Transverse colon (tissue), 4 donors: ENCODE data around the gene MED26. TPM values are rescaled to one million over a fixed set of nuclear protein-coding genes. Genes with fewer than 3 reads are reported as not detected.
A peak's percentile ranks its signal among the peaks of the same experiment; 100 is the strongest.
"Not testable (repeated sequence)": the region's sequence is repeated elsewhere in the genome, so short reads cannot be mapped to it uniquely, and the experiment has no call there.

ENCODE experiments used
- DNase-seq: peaks from one replicate; pipeline ENCODE4 v3.0.0-alpha.2; 2019
- H3K27ac ChIP-seq, 4 donors: fragments of 200-600 bp; sonication (generic); 2 replicates each; pipeline ENCODE4 v1.5.1; 2016 to 2018; ENCODE audit warnings: inconsistent platforms in 4 of 4
- H3K27me3 ChIP-seq: fragments of 200-600 bp; sonication (generic); 2 replicates; pipeline ENCODE4 v1.5.1; 2017; ENCODE audit warnings: inconsistent platforms
- H3K36me3 ChIP-seq, 4 donors: fragments of 200-600 bp; sonication (generic); 2 replicates each; pipeline ENCODE4 v1.5.1; 2017 to 2019; ENCODE audit warnings: inconsistent platforms in 4 of 4
- H3K4me1 ChIP-seq, 4 donors: fragments of 200-600 bp; sonication (generic); 2 replicates each; pipeline ENCODE4 v1.5.1; 2017 to 2020; ENCODE audit warnings: inconsistent platforms in 4 of 4
- H3K4me3 ChIP-seq, 4 donors: fragments of 200-600 bp; sonication (generic); 1 replicate in 1 of 4; 2 replicates in 3 of 4; pipeline versions ENCODE4 v1.5.1 to v1.6.1; 2017 to 2019; ENCODE audit warnings: inconsistent platforms in 4 of 4
- H3K9me3 ChIP-seq, 2 donors: fragments of 200-600 bp; sonication (generic); 2 replicates each; pipeline ENCODE4 v1.5.1; 2017 to 2019; ENCODE audit warnings: inconsistent platforms in 2 of 2
- CTCF ChIP-seq, 5 experiments: fragments of 200-600 bp in 3 of 5; fragments of 450-650 bp in 2 of 5; sonication (generic) in 3 of 5; IDR thresholded peaks; 1 replicate in 2 of 5; 2 replicates in 3 of 5; pipeline ENCODE4 v1.5.1; 2016 to 2017; ENCODE audit warnings: antibody characterized with exemption in 5 of 5, inconsistent platforms in 3 of 5, mild to moderate bottlenecking in 2 of 5, moderate library complexity in 1 of 5
- EP300 ChIP-seq: sonication (generic); formaldehyde crosslinking; IDR thresholded peaks from one replicate; pipeline ENCODE4 v1.6.1; 2017; ENCODE audit warnings: antibody characterized with exemption, low read depth
- POLR2A ChIP-seq: fragments of 450-650 bp; IDR thresholded peaks from one replicate; pipeline ENCODE4 v1.6.1; 2016; ENCODE audit warnings: antibody characterized with exemption, mild to moderate bottlenecking, moderate library complexity
- POLR2AphosphoS5 ChIP-seq, 3 donors: sonication (generic); formaldehyde crosslinking; IDR thresholded peaks; one replicate each; pipeline ENCODE4 v1.6.1; 2016; ENCODE audit warnings: antibody characterized with exemption in 3 of 3
- WGBS, 2 donors: methylation state at CpG; one replicate each; pipeline ENCODE4 v1.1.5; 2018; ENCODE audit warnings: low coverage in 1 of 2; 5-methylcytosine and 5-hydroxymethylcytosine counted together
- in situ Hi-C, 4 donors: fragments of 200-750 bp; cut with MboI; loops; one replicate each; pipeline versions ENCODE4 v1.15.0 to v1.15.1; 2017; ENCODE audit warnings: low sequenced_read_pairs in 3 of 4, low pct_ligation_motif_present in 1 of 4, low pct_unique_long_range_greater_than_20kb in 1 of 4
- intact Hi-C: fragments of 100-400 bp; cut with DNase I; formaldehyde crosslinking; loops from one replicate; pipeline ENCODE4 v1.15.1; 2023; ENCODE audit warnings: low total_unique reads
- total RNA-seq, 4 donors: library from RNA; depleted of rRNA; stranded (reverse); fragments of >200 nt; gene quantifications; one replicate each; pipeline ENCODE4 v1.1.0, GENCODE V29; 2016

MED26 gene
- 10 to 100 TPM in 2 of 4 donors, 1 to 10 TPM in 2; 7.8 to 15.0 (median 9.5) TPM for total RNA-seq

- Histone ChIP-seq H3K27ac (peak within 1 kb of the TSS; percentile 93 to 100 (median 96)), H3K4me1 (peaks cover 20 to 33% (median 27%) of the 10 kb centered on the region in 4 donors), H3K36me3 (peaks cover 0 to 11% (median 3%) of the 10 kb centered on the region in 4 donors), H3K27me3 (no peaks in the 10 kb centered on the region), H3K9me3 (no peaks in the 10 kb centered on the region), H3K4me3 (peak within 1 kb of the TSS; percentile 86 to 100 (median 99))
- intact Hi-C loops = loop anchor here (10.0 kb wide), 1 partner anchor 54 kb away; the partner anchor contains the start of gene SLC35E1
- in situ Hi-C loops = no loop called here
- DNase-seq = peak; percentile 97
- WGBS, 2 donors = 0% methylated on average over 35 of the region's 98 CpGs; no CpG with 5 or more reads in 1 of the 2 donors
- TF ChIP-seq POLR2A (peak; percentile 86), EP300 (no peak), CTCF (IDR thresholded peaks at IDR 0.05) (peak in 1 of 5 experiments; percentile 14), POLR2AphosphoS5 (IDR thresholded peaks at IDR 0.05) (peak; percentile 94 to 95 (median 94))
Observed at GRCh38 chr19:16628183-16628983, at the start of gene MED26. TSS of gene MED26 (minus strand) at chr19:16628204. CDS start at chr19:16627943, 261 bp downstream.

- intact Hi-C loops = no loop called here
- TF ChIP-seq POLR2AphosphoS5 (IDR thresholded peaks at IDR 0.05) = no peak
- Histone ChIP-seq H3K4me1 (no peaks in the 10 kb centered on the region), H3K36me3 (peaks cover 0 to 9% (median 4%) of the 10 kb centered on the region in 4 donors), H3K27me3 (no peaks in the 10 kb centered on the region), H3K4me3 (no peak overlapping the region), H3K27ac (no peak overlapping the region), H3K9me3 (peaks cover 0 to 5% of the 10 kb centered on the region in 2 donors)
- in situ Hi-C loops = no loop called here
- DNase-seq = no peak
Observed at GRCh38 chr19:16677055-16677454, 49.1 kb upstream of the MED26 start.

GRCh38 chr19:16676101-16676798 is 48.2 kb upstream of the MED26 start:
- Histone ChIP-seq H3K4me3 (no peak overlapping the region), H3K27ac (no peak overlapping the region), H3K4me1 (peaks cover 0 to 6% (median 0%) of the 10 kb centered on the region in 4 donors), H3K27me3 (no peaks in the 10 kb centered on the region), H3K9me3 (peaks cover 0 to 5% of the 10 kb centered on the region in 2 donors), H3K36me3 (peaks cover 0 to 8% (median 4%) of the 10 kb centered on the region in 4 donors)
- intact Hi-C loops (no loop called here), in situ Hi-C loops (no loop called here)
- no peak for DNase-seq
- 86 to 91% methylated on average over 7 to 15 of the region's 15 CpGs for WGBS, 2 donors
- no peak for TF ChIP-seq POLR2A
- no peak for TF ChIP-seq CTCF (IDR thresholded peaks at IDR 0.05)
- no peak for TF ChIP-seq POLR2AphosphoS5 (IDR thresholded peaks at IDR 0.05)
- TF ChIP-seq EP300 = no peak

GRCh38 chr19:16673839-16674238 is 45.8 kb upstream of the MED26 start:
- DNase-seq, intact Hi-C loops, H3K36me3 ChIP-seq, H3K9me3 ChIP-seq, H3K4me1 ChIP-seq, H3K27me3 ChIP-seq, in situ Hi-C loops, H3K27ac ChIP-seq, H3K4me3 ChIP-seq: not testable (repeated sequence)
- WGBS, 2 donors = 91% methylated on average over 4 of the region's 4 CpGs; no CpG with 5 or more reads in 1 of the 2 donors

- intact Hi-C loops = no loop called here
- H3K27ac ChIP-seq = no peak overlapping the region
- no peak for TF ChIP-seq POLR2AphosphoS5 (IDR thresholded peaks at IDR 0.05)
- TF ChIP-seq CTCF (IDR thresholded peaks at IDR 0.05) = no peak
- no peak for TF ChIP-seq POLR2A
- TF ChIP-seq EP300 = no peak
- WGBS, 2 donors = 82 to 93% methylated on average over 3 of the region's 3 CpGs
- peaks cover 0 to 6% (median 0%) of the 10 kb centered on the region in 4 donors for H3K4me1 ChIP-seq
- H3K27me3 ChIP-seq = no peaks in the 10 kb centered on the region
- H3K36me3 ChIP-seq = no peaks in the 10 kb centered on the region
- in situ Hi-C loops = no loop called here
- no peak for DNase-seq
- no peak overlapping the region for H3K4me3 ChIP-seq
- no peaks in the 10 kb centered on the region for H3K9me3 ChIP-seq
Observed at GRCh38 chr19:16673231-16673630, 45.2 kb upstream of the MED26 start.
